KOPT-K1 (cell line): Measurements from ENCODE around the gene BIVM.

Experiments used
- H3K27ac ChIP-seq: fragments of 200-600 bp; sonication (generic); 2 replicates; pipeline ENCODE4 v1.5.1; 2016; ENCODE audit warnings: antibody characterized with exemption, mild to moderate bottlenecking, low read depth, low read length; ENCODE audit not compliant: poor library complexity, severe bottlenecking
- H3K36me3 ChIP-seq: fragments of 200-600 bp; sonication (generic); 2 replicates; pipeline ENCODE4 v1.5.1; 2017; ENCODE audit warnings: antibody characterized with exemption, mild to moderate bottlenecking, low read length, moderate library complexity; ENCODE audit not compliant: insufficient read depth
- H3K9me3 ChIP-seq: fragments of 200-600 bp; sonication (generic); 2 replicates; pipeline ENCODE4 v1.5.1; 2017; ENCODE audit warnings: antibody characterized with exemption, low read length, mild to moderate bottlenecking; ENCODE audit not compliant: insufficient read depth, poor library complexity, severe bottlenecking

BIVM gene

GRCh38 chr13:102872531-102872930 lies 73.6 kb downstream of the BIVM start:
- Histone ChIP-seq H3K9me3 (no peaks in the 10 kb centered on the region), H3K27ac (no peak overlapping the region), H3K36me3 (peaks cover 94% of the 10 kb centered on the region)

- Histone ChIP-seq H3K27ac (no peak overlapping the region), H3K9me3 (no peaks in the 10 kb centered on the region), H3K36me3 (peaks cover 84% of the 10 kb centered on the region)
Measured at GRCh38 chr13:102873653-102874052, 74.7 kb downstream of the BIVM start.

GRCh38 chr13:102875256-102875655 lies 76.3 kb downstream of the BIVM start:
- H3K9me3 ChIP-seq = no peaks in the 10 kb centered on the region
- peaks cover 70% of the 10 kb centered on the region for H3K36me3 ChIP-seq
- H3K27ac ChIP-seq = no peak overlapping the region

GRCh38 chr13:102877303-102877702 lies 78.4 kb downstream of the BIVM start:
- no peak overlapping the region for H3K27ac ChIP-seq
- H3K36me3 ChIP-seq = peaks cover 52% of the 10 kb centered on the region
- no peaks in the 10 kb centered on the region for H3K9me3 ChIP-seq

GRCh38 chr13:102878481-102878880 lies 79.6 kb downstream of the BIVM start:
- no peaks in the 10 kb centered on the region for H3K9me3 ChIP-seq
- peaks cover 40% of the 10 kb centered on the region for H3K36me3 ChIP-seq
- H3K27ac ChIP-seq = no peak overlapping the region

GRCh38 chr13:102879793-102880499 lies 81.0 kb downstream of the BIVM start:
- Histone ChIP-seq H3K9me3 (no peaks in the 10 kb centered on the region), H3K27ac (no peak overlapping the region), H3K36me3 (peaks cover 25% of the 10 kb centered on the region)

GRCh38 chr13:102881819-102882686 lies 83.1 kb downstream of the BIVM start:
- Histone ChIP-seq H3K27ac (no peak overlapping the region), H3K9me3 (no peaks in the 10 kb centered on the region), H3K36me3 (peaks cover 4% of the 10 kb centered on the region; the same call in 1 of the 2 replicates)
